Ascending aorta (tissue), 2 donors: ENCODE measurements around the gene FRMD4B. TPM values are rescaled to one million over a fixed set of nuclear protein-coding genes. Genes with fewer than 3 reads are reported as not detected.

ENCODE experiments used
- DNase-seq, 2 donors: peaks; one replicate each; pipeline ENCODE4 v3.0.0-alpha.2; 2019; ENCODE audit warnings: low spot score in 2 of 2
- H3K27ac ChIP-seq, 2 donors: fragments of 200-600 bp; sonication (generic); one replicate each; pipeline ENCODE4 v1.5.1; 2016 to 2017; ENCODE audit warnings: mild to moderate bottlenecking in 1 of 2
- H3K27me3 ChIP-seq: fragments of 200-600 bp; sonication (generic); one replicate; pipeline ENCODE4 v1.5.1; 2017
- H3K36me3 ChIP-seq, 2 donors: fragments of 200-600 bp; sonication (generic); one replicate each; pipeline ENCODE4 v1.5.1; 2016
- H3K4me1 ChIP-seq, 2 donors: fragments of 200-600 bp; sonication (generic); one replicate each; pipeline ENCODE4 v1.5.1; 2016 to 2017; ENCODE audit warnings: mild to moderate bottlenecking in 1 of 2
- H3K4me3 ChIP-seq, 2 donors: fragments of 200-600 bp; sonication (generic); one replicate each; pipeline ENCODE4 v1.5.1; 2016 to 2017; ENCODE audit warnings: mild to moderate bottlenecking in 1 of 2
- H3K9me3 ChIP-seq, 2 donors: fragments of 200-600 bp; sonication (generic); one replicate each; pipeline ENCODE4 v1.5.1; 2016
- CTCF ChIP-seq, 3 experiments: fragments of 200-600 bp in 2 of 3; fragments of 450-650 bp in 1 of 3; sonication (generic) in 2 of 3; IDR thresholded peaks; one replicate each; pipeline ENCODE4 v1.5.1; 2016 to 2019; ENCODE audit warnings: antibody characterized with exemption in 3 of 3, mild to moderate bottlenecking in 1 of 3, moderate library complexity in 1 of 3
- intact Hi-C: fragments of 100-400 bp; cut with DNase I; formaldehyde crosslinking; loops from one replicate; pipeline ENCODE4 v1.15.1; 2023
- total RNA-seq: library from RNA; depleted of rRNA; stranded (reverse); fragments of >200 nt; gene quantifications from one replicate; pipeline ENCODE4 v1.1.0, GENCODE V29; 2016

FRMD4B gene
- total RNA-seq, 1 donor from 2014 or later, result 13.5 TPM

GRCh38 chr3:69231929-69232440 lies 153.9 kb downstream of the FRMD4B start:
- H3K27ac ChIP-seq, result no peak overlapping the region
- H3K36me3 ChIP-seq, result no peaks in the 10 kb centered on the region
- TF ChIP-seq CTCF (IDR thresholded peaks at IDR 0.05), result no peak
- H3K9me3 ChIP-seq, result no peaks in the 10 kb centered on the region
- no peaks in the 10 kb centered on the region for H3K27me3 ChIP-seq
- H3K4me3 ChIP-seq, result no peak overlapping the region
- intact Hi-C loops, result no loop called here
- no peaks in the 10 kb centered on the region for H3K4me1 ChIP-seq
- DNase-seq, result no peak

GRCh38 chr3:69226071-69226470 lies 159.8 kb downstream of the FRMD4B start:
- Histone ChIP-seq H3K27me3 (no peaks in the 10 kb centered on the region), H3K27ac (no peak overlapping the region), H3K4me3 (no peak overlapping the region), H3K9me3 (no peaks in the 10 kb centered on the region), H3K4me1 (no peaks in the 10 kb centered on the region), H3K36me3 (peaks cover 0 to 5% of the 10 kb centered on the region in 2 donors)
- intact Hi-C loops, result no loop called here
- TF ChIP-seq CTCF (IDR thresholded peaks at IDR 0.05), result no peak
- DNase-seq, result no peak

GRCh38 chr3:69219101-69219708 lies 166.7 kb downstream of the FRMD4B start:
- no peak for TF ChIP-seq CTCF (IDR thresholded peaks at IDR 0.05)
- H3K27me3 ChIP-seq, result no peaks in the 10 kb centered on the region
- no peak for DNase-seq
- no peak overlapping the region for H3K4me3 ChIP-seq
- H3K9me3 ChIP-seq, result no peaks in the 10 kb centered on the region
- H3K4me1 ChIP-seq, result no peaks in the 10 kb centered on the region
- H3K27ac ChIP-seq, result no peak overlapping the region
- intact Hi-C loops, result no loop called here
- H3K36me3 ChIP-seq, result peaks cover 0 to 9% of the 10 kb centered on the region in 2 donors

- Histone ChIP-seq H3K4me3 (no peak overlapping the region), H3K27me3 (no peaks in the 10 kb centered on the region), H3K36me3 (peaks cover 0 to 9% of the 10 kb centered on the region in 2 donors), H3K27ac (no peak overlapping the region), H3K9me3 (no peaks in the 10 kb centered on the region), H3K4me1 (no peaks in the 10 kb centered on the region)
- intact Hi-C loops, result no loop called here
- TF ChIP-seq CTCF (IDR thresholded peaks at IDR 0.05), result no peak
- no peak for DNase-seq
Observed at GRCh38 chr3:69218079-69218478, 167.8 kb downstream of the FRMD4B start.

GRCh38 chr3:69216981-69217380 lies 168.9 kb downstream of the FRMD4B start:
- DNase-seq, result no peak
- TF ChIP-seq CTCF (IDR thresholded peaks at IDR 0.05), result no peak
- no peaks in the 10 kb centered on the region for H3K27me3 ChIP-seq
- no peaks in the 10 kb centered on the region for H3K9me3 ChIP-seq
- H3K36me3 ChIP-seq, result peaks cover 0 to 4% of the 10 kb centered on the region in 2 donors
- intact Hi-C loops, result no loop called here
- H3K4me1 ChIP-seq, result no peaks in the 10 kb centered on the region
- no peak overlapping the region for H3K27ac ChIP-seq
- no peak overlapping the region for H3K4me3 ChIP-seq
